HG02798 (cell line): Measurements from ENCODE around the gene SETD3.

ENCODE experiments used
- ATAC-seq: cut with Tn5 transposase; IDR thresholded peaks from one replicate; pipeline ENCODE4 v1.9.1; 2021; ENCODE audit warnings: mild to moderate bottlenecking; ENCODE audit not compliant: unreplicated experiment, poor library complexity

SETD3 gene

GRCh38 chr14:99380402-99380801 lies 100.3 kb downstream of the SETD3 start:
- no peak for ATAC-seq

- no peak for ATAC-seq
These were observed 101.9 kb downstream of the SETD3 start for GRCh38 chr14:99378782-99379214.

- no peak for ATAC-seq
These were observed 102.7 kb downstream of the SETD3 start for GRCh38 chr14:99377951-99378350.

- ATAC-seq, result no peak
These were observed 105.7 kb downstream of the SETD3 start for GRCh38 chr14:99374964-99375363.

- no peak for ATAC-seq
These were observed 116.9 kb downstream of the SETD3 start for GRCh38 chr14:99363616-99364290.

- ATAC-seq, result no peak
These were observed 117.6 kb downstream of the SETD3 start for GRCh38 chr14:99363051-99363450.

- no peak for ATAC-seq
These were observed 119.0 kb downstream of the SETD3 start for GRCh38 chr14:99361596-99362215.

GRCh38 chr14:99360774-99361595 lies 119.7 kb downstream of the SETD3 start:
- ATAC-seq, result no peak

- no peak for ATAC-seq
These were observed 120.8 kb downstream of the SETD3 start for GRCh38 chr14:99359906-99360305.

- ATAC-seq, result no peak
These were observed 122.7 kb downstream of the SETD3 start for GRCh38 chr14:99357916-99358390.

GRCh38 chr14:99357151-99357915 lies 123.3 kb downstream of the SETD3 start:
- ATAC-seq, result no peak

- ATAC-seq, result no peak
These were observed 124.5 kb downstream of the SETD3 start for GRCh38 chr14:99356031-99356608.

GRCh38 chr14:99354166-99354875 lies 126.3 kb downstream of the SETD3 start:
- ATAC-seq, result no peak

- ATAC-seq, result no peak
These were observed 127.9 kb downstream of the SETD3 start for GRCh38 chr14:99352688-99353280.

GRCh38 chr14:99351166-99352007 lies 129.3 kb downstream of the SETD3 start:
- ATAC-seq, result no peak

GRCh38 chr14:99350751-99351150 lies 129.9 kb downstream of the SETD3 start:
- ATAC-seq, result no peak

- no peak for ATAC-seq
These were observed 130.8 kb downstream of the SETD3 start for GRCh38 chr14:99349721-99350495.
